Measurements from ENCODE around the gene COL5A2.

The COL5A2 gene

DNA sequence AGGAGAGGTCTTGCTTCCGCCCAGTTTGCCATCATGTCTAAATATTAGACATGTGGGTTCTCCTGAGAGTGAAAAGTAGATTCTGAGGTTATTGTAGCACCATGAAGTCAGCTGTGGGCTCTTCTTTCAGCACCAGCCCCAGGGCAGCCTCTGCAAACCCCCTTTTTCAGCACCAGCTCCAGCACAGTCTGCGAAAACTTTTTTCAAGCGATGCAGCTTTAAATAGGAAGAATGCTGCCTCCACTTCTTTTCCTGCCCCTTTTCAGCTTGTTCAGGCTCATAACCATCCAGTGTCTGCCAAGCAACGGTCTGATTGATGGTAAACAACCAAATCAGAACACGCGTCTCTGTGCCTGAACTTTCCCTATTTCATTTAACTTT lies at the start of gene COL5A2:
Gene COL5A2, minus strand, starts transcription at position 192 of the 381 bp plus-strand sequence. Its CDS starts 157 bp downstream, at position 35.
- TF ChIP-seq, protein P1, sequence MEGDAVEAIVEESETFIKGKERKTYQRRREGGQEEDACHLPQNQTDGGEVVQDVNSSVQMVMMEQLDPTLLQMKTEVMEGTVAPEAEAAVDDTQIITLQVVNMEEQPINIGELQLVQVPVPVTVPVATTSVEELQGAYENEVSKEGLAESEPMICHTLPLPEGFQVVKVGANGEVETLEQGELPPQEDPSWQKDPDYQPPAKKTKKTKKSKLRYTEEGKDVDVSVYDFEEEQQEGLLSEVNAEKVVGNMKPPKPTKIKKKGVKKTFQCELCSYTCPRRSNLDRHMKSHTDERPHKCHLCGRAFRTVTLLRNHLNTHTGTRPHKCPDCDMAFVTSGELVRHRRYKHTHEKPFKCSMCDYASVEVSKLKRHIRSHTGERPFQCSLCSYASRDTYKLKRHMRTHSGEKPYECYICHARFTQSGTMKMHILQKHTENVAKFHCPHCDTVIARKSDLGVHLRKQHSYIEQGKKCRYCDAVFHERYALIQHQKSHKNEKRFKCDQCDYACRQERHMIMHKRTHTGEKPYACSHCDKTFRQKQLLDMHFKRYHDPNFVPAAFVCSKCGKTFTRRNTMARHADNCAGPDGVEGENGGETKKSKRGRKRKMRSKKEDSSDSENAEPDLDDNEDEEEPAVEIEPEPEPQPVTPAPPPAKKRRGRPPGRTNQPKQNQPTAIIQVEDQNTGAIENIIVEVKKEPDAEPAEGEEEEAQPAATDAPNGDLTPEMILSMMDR (IDR thresholded peaks at IDR 0.05; ENCODE audit: unreplicated experiment in 3 of 3) = no peak
- no peaks in the 10 kb centered on the region for H3K36me3 Mint-ChIP-seq (ENCODE audit: low read depth)
- H3K9me3 Mint-ChIP-seq = no peaks in the 10 kb centered on the region
- no peaks in the 10 kb centered on the region for H3K27me3 Mint-ChIP-seq (ENCODE audit: low read depth)
- peaks cover 21% of the 10 kb centered on the region for H3K4me1 Mint-ChIP-seq
- peak within 1 kb of the TSS; percentile 91 to 95 (median 92) for H3K4me3 Mint-ChIP-seq
- peak within 1 kb of the TSS; percentile 94 to 97 (median 96) for H3K27ac Mint-ChIP-seq

DNA sequence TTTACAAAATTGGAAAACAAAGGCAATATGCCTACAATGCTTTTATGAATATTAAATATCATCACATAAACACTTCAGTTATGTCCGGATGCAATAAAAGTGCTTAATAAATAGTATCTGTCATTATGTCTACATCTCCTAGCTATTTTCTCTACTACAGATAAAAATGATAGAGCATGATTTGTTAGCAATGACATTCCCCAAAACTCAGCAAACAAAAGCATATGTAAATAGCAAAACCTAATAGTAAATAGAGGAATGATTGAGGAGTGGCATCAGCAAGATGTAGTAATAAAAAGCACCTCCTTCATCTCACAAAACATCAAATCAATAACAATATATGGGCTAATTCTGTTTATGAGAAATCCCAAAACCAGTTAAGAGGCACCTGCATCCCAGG lies 46.5 kb upstream of the COL5A2 start:
- Mint-ChIP-seq H3K27me3 (ENCODE audit: low read depth) (no peaks in the 10 kb centered on the region), H3K36me3 (ENCODE audit: low read depth) (no peaks in the 10 kb centered on the region), H3K27ac (no peak overlapping the region), H3K9me3 (peaks cover 3% of the 10 kb centered on the region), H3K4me1 (peaks cover 9% of the 10 kb centered on the region), H3K4me3 (no peak overlapping the region)
- TF ChIP-seq, protein P1 (IDR thresholded peaks at IDR 0.05; ENCODE audit: unreplicated experiment in 3 of 3) = no peak

DNA sequence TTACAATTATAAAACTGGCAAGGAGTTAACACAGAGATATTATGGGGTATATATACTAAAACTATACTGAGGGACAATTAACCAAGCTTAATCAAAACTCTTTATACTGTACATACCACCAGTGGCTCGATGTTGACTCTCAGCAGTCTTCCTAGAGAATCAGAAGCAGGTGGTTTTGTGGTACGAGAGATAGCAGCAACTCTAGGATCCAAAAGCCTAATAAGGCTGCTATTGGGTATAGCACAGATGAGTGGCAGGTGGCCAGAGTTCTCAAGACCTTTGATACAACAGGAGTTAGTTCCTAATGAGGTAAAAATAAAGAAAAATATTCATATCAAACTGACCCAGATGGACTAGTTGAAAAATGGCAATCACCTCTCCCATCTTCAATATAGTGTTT lies 45.5 kb upstream of the COL5A2 start:
- H3K9me3 Mint-ChIP-seq = peaks cover 3% of the 10 kb centered on the region
- no peak overlapping the region for H3K27ac Mint-ChIP-seq
- no peaks in the 10 kb centered on the region for H3K36me3 Mint-ChIP-seq (ENCODE audit: low read depth)
- H3K4me1 Mint-ChIP-seq = peaks cover 9% of the 10 kb centered on the region
- TF ChIP-seq, protein P1 (IDR thresholded peaks at IDR 0.05; ENCODE audit: unreplicated experiment in 3 of 3) = no peak
- H3K4me3 Mint-ChIP-seq = no peak overlapping the region
- no peaks in the 10 kb centered on the region for H3K27me3 Mint-ChIP-seq (ENCODE audit: low read depth)

DNA sequence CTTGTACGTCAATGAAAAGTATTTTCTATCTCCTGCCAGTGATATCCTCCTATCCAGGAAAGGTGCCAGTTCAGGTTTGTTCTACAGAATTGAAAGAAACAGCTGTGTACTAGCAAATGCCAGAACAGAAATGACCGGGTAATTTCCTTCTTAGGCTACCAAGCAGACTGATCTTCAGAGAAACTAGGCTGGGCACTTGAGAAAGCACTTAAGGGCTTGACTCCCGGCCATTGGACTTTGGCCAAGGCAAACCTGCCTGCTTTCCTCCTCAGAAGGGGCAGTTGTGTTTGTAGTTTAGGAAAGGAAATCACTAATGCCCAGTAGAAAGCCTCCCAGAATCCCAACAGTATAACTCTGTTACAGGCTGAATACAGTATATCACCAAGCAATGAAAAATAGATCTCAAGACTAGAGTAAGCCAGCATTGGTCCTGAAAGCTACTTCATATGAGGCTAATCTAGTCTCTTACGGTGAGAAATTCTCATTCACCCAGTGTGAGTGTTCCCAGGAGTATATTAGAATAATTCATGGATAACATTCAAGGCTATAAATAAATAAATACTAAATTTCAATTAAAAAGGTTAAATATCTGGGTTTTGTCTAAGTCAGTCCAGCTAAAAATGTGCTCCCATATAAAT lies 43.0 kb upstream of the COL5A2 start:
- Mint-ChIP-seq H3K4me1 (peaks cover 9% of the 10 kb centered on the region), H3K27ac (no peak overlapping the region), H3K9me3 (no peaks in the 10 kb centered on the region), H3K36me3 (ENCODE audit: low read depth) (no peaks in the 10 kb centered on the region), H3K27me3 (ENCODE audit: low read depth) (no peaks in the 10 kb centered on the region), H3K4me3 (no peak overlapping the region)
- TF ChIP-seq, protein P1 (IDR thresholded peaks at IDR 0.05; ENCODE audit: unreplicated experiment in 3 of 3) = no peak

DNA sequence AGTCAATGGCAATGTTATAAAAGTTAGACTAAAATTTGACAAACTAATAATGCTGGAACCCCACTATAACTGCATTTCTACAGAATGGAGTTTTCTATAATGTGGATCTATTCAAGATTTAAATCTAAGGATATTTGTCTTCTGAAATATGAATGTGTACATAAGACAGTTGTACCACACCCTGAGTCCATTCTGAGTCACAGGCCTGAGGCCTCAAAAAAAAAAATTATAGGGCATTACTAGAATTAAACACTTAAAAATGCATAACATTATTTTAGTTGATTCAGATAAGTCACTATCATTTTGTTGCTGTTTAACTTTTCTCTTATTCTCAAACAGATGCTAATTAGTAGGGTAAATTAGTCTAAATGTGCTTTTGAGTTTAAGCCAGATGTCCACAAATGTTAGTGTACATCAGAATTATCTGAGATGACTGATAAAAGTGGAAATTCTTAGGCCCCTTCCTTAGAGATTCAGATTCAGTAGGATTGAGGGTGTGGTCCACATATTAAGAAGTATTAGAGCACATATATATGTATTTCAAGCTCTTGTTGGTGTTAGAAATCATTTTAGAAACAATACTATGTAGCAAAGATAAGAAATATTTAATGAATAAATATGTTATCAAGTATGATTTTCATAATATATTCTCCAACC lies 42.4 kb upstream of the COL5A2 start:
- H3K36me3 Mint-ChIP-seq (ENCODE audit: low read depth) = no peaks in the 10 kb centered on the region
- peaks cover 9% of the 10 kb centered on the region for H3K4me1 Mint-ChIP-seq
- H3K27me3 Mint-ChIP-seq (ENCODE audit: low read depth) = no peaks in the 10 kb centered on the region
- no peak overlapping the region for H3K4me3 Mint-ChIP-seq
- no peaks in the 10 kb centered on the region for H3K9me3 Mint-ChIP-seq
- TF ChIP-seq, protein P1 (IDR thresholded peaks at IDR 0.05; ENCODE audit: unreplicated experiment in 3 of 3) = no peak
- H3K27ac Mint-ChIP-seq = no peak overlapping the region

DNA sequence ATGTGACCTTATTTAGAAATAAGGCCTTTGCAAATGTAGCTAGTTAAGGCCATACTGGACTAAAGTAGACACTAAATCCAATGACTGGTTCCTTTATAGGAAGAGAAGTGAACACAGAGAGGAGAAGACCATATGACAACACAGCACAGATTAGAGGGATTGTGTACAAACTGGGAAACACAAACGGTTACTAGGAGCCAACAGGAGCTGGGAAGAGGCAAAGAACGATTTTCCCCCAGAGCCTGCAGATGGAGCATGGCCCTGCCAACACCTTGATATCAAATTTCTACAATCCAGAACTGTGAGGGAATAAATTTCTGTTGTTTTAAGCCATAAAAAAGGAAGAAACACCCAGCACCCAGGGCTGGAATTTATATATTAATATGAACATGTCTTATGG lies 38.7 kb upstream of the COL5A2 start:
- TF ChIP-seq, protein P1 (IDR thresholded peaks at IDR 0.05; ENCODE audit: unreplicated experiment in 3 of 3) = no peak
- no peaks in the 10 kb centered on the region for H3K27me3 Mint-ChIP-seq (ENCODE audit: low read depth)
- no peak overlapping the region for H3K27ac Mint-ChIP-seq
- H3K9me3 Mint-ChIP-seq = no peaks in the 10 kb centered on the region
- no peaks in the 10 kb centered on the region for H3K36me3 Mint-ChIP-seq (ENCODE audit: low read depth)
- no peak overlapping the region for H3K4me3 Mint-ChIP-seq
- H3K4me1 Mint-ChIP-seq = peaks cover 7% of the 10 kb centered on the region
